ENCODE results near the gene HAPLN3.

The HAPLN3 gene

GRCh38 chr15:88830016-88830415 is 65.3 kb downstream of the HAPLN3 start:
- no peak for DNase-seq (ENCODE audit: low read depth)

DNA sequence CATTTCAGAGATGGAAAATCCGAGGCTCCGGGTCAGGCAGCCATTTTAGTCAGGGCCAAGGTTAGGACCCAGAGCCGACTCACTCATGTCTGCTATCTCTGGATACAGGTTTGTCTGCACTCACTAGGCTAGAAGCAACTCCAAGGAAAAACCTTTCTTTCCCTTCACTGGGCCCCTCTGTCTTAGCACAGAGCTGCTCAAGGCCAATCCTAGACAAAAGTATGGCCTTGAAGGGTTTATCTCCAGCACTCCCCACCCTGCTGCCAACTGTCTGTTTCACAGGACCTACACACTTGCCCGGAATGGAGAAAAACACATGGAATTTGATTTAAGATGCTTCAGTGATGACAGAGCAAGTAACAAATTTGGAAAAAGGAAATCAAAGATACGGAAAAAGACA is 66.6 kb downstream of the HAPLN3 start:
- no peak for DNase-seq (ENCODE audit: low read depth)
